Measurements from ENCODE around the gene KAZN.

The KAZN gene

DNA sequence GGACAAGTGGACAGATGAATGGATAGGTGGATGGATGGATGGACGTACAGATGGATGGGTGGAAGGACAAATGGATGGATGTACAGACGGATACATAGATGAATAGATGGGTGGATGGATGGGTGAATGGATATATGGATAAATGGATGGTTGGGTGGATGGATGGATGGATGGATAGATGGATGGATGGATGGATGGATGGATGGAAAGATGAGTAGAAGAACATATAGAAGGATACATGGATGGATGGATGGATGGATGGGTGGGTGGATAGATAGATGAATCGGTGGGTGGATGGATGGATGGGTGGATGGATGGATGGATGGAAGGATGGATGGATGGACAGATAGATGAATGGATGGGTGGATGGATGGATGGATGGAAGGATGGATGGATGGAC lies 274.3 kb downstream of the KAZN start:
- DNase-seq: no peak

GRCh38 chr1:14873677-14874076 lies 275.2 kb downstream of the KAZN start:
- DNase-seq: no peak

GRCh38 chr1:14875524-14876509 lies 277.3 kb downstream of the KAZN start:
- DNase-seq: no peak

GRCh38 chr1:14876747-14877146 lies 278.3 kb downstream of the KAZN start:
- DNase-seq: no peak

DNA sequence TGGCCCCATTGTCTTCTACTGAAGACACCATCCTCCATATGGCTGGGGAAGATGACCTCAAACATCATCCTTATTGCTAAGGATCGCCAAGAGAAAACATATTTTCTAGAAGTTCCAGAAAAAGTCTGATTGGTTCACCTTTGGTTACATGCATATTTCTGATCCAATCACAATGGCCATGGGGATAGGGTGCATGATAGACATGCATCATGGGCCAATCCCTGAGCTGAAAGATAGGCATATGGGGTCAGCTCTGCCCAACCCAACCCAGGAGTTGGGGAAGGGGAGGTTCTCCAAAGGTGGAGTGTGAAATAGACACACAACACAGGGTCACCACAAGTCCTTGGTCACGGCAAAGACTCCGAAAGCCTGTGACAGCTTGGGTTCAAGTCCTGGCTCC lies 278.7 kb downstream of the KAZN start:
- no peak for DNase-seq

GRCh38 chr1:14878124-14878523 lies 279.6 kb downstream of the KAZN start:
- DNase-seq: no peak

- no peak for DNase-seq
These were observed 280.5 kb downstream of the KAZN start for GRCh38 chr1:14878951-14879350.

DNA sequence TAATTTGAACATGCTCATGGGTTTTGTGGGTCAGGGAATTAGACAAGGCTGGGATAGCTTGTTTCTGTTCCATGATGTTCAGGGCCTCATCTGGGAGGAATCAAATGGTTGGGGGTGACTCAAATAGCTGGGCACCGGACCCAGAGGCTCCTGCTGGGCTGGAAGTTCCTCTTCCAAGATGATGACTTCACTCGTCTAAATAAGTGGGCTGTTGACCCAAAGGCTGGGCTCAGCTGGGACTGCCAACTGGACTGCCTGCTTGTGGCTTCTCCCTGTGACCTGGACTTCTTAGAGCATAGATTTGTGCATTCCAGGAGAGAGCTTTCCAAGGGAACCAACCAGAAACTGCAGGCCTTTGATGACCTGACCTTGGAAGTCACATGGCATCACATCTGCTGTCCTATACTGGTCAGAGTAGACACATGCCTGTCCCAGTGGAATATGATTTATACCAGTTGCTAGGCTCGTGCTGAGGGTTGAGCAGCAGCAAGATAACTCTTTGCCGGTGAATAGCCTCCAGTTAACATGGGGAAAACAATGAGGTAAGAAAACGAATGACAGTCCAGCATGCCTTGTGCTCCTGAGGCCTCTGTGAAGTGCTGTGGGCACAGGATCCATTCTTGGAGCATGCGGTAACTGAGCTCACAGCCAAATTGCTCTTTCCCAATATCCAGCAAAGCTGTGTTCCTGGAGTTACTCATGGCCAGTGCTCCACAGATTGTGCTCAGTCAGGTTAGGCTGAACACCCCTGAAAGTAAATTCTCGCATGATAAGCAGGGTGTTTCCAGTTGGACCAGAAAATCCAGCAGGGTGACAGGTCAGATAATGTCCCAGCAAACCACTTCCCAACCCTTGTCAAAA lies 282.2 kb downstream of the KAZN start:
- no peak for DNase-seq

DNA sequence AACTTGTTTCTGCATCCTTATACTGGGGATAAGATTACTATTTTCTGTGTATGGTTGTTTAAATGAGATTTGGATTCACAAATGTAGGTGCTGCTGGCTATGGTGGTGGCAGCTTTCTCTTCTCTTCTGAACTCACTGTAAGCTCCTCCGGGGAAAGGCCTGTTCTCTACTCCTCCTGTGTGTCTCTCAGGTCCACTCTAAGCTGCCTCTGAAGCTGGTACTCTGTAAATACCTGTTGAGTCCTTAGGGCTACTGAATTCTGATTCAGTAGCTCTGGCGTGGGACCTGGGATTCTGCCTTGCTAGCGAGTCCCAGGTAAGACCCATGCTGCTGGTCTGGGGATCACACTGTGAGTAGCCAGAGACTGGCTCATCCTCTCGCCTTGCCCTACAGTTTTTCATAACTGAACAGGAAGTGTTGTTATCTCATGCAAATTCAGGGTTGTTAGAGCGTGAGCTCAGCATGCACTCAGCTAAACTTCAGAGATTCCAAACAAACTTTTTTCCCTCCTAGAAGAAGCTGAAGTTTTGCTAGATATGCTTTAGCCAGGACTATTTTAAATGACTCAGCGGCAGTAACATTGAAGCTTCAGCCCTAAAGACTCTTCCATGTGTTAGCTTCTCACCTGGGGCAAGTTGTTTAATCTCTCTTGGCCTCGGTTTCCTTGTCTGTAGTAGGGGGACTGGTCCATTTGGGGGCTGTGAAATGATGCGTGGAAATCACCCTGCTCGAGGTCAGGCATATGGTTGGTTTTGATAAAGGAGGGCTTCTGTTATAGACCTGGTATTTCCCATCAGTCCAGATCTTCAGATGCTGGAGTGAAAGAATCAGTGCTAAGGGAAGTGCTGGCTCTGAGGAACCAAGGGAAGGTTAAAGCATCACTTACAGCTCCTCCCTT lies 283.5 kb downstream of the KAZN start:
- no peak for DNase-seq

GRCh38 chr1:14884614-14885175 lies 286.2 kb downstream of the KAZN start:
- no peak for DNase-seq

- DNase-seq: no peak
These were observed 288.6 kb downstream of the KAZN start for GRCh38 chr1:14887044-14887566.

GRCh38 chr1:14887764-14888350 lies 289.4 kb downstream of the KAZN start:
- DNase-seq: no peak

DNA sequence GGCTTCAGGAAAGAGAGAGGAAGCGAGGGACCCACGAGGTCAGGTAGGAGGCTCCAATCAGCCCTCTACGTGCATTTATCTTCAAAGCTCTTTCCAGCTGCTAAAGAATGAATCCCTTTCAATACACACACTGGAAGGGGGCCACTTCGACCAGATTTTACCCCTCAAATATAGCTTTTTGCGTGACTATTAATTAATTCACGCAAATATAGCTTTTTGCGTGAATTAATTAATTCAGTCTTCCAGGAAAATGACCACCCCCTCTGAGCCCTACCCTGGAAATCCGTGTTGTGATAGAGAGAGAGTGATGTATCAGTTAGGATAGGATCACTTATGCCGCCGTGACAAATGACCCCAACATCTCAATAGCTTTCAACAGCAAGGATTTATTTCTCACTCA lies 289.9 kb downstream of the KAZN start:
- DNase-seq: no peak

DNA sequence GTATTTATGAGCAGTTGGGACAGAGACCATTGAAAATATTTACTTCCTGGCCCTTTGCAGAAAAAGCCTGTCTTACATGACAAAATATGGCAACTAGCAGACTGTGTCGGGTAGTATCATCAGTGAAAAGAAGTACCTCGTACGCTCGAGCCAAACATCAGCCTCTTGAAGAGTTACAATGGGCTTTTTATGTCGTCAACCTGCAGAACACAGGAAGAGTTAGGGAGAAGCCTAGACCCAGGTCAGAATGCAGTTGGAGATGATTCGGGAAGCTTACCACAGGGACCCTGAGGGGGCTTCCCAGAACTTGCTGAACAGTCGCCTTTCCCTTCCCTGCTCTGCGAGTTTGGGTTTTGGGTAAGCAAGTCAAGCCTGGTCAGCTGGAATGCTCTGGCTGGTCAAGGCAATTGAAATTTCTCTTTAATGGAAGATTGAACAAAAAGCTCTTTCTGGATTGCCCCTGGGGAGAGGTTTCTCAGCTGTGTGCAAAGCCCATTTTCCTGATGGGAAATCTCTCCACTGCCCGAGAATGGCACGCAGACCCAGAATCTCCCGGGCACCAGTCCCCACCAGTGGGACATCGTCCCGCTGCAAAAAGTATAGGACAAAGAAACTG lies 291.4 kb downstream of the KAZN start:
- no peak for DNase-seq

DNA sequence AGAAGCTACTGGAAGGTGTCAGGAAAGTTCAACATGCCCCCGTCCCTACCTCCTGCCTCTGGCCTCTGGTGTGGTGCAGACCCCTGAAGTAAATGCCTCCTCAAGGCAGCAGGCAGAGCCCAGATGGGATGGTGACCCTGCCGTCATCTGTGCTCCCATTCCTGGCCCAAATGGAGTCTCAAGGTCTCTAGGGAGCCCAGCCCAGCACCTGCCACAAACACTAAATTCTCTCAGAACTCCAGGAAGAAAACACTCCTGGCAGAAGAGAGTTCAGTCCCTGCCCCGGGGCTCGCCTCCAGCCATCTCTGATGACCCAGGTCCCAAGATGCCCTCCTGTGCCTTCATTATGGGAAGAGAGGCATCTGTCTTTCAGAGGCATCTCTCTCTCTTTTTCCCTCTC lies 293.5 kb downstream of the KAZN start:
- DNase-seq: no peak

DNA sequence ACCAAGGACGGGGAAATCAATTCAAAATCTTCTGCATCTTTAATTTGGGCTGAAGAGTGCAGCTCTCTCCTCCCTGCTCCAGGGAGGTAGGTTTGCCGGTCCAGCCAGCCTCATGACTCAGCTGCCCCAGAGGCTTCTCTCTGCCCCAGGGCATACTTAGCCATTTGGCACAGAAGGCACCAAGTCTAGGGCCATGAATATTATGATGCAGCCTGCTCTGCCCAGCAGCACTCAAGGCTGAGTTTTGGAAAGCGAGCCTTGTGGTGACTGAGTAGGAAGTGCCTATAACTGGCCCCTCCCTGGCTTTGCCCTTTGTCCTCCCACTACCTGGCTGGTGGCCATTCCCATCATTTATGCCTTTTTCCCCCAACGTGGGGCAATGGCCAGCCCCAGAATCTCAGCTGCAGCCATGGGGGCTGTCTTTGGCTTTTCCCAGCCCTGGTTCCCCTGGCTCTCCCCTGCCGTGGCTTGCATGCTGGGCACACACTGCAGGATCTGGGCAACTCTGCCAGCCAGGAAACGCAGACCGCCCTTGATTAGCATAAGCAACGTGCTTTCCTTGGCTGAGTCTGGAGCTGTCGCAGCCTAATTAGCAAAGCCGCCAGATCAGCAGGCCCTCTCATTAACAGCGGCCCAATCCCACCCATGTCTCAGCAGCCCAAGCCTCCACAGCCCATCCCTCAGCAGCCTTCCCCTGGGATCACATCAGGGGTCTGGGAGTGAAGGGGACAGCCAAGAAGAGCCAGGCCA lies 296.5 kb downstream of the KAZN start:
- no peak for DNase-seq

- no peak for DNase-seq
These were observed 297.2 kb downstream of the KAZN start for GRCh38 chr1:14895727-14896126.

- no peak for DNase-seq
These were observed 298.0 kb downstream of the KAZN start for GRCh38 chr1:14896381-14897079.

DNA sequence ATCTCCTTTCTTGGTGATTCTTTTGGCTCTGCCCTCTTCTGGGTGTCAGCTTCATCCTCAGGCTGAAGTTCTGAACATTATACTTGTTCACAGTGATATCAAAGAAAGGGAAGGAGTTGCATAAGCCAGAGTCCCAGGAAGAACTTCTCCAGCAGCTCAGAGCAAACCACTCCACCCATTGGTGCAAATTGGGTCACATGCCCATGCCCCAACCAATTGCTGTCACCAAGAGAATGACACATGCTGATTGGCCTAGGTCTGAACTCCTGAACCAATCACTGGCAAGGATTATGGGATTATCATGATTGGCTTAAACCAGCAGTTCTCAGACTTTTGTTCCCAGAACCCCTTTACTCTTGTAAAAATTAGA lies 298.6 kb downstream of the KAZN start:
- no peak for DNase-seq

GRCh38 chr1:14897547-14897946 lies 299.1 kb downstream of the KAZN start:
- no peak for DNase-seq
